Pons (tissue), 1 donor: ENCODE data around the gene CDKAL1.

Experiments used
- DNase-seq: peaks from one replicate; pipeline ENCODE4 v3.0.0-alpha.2; 2016; ENCODE audit warnings: low spot score

CDKAL1 gene

DNA sequence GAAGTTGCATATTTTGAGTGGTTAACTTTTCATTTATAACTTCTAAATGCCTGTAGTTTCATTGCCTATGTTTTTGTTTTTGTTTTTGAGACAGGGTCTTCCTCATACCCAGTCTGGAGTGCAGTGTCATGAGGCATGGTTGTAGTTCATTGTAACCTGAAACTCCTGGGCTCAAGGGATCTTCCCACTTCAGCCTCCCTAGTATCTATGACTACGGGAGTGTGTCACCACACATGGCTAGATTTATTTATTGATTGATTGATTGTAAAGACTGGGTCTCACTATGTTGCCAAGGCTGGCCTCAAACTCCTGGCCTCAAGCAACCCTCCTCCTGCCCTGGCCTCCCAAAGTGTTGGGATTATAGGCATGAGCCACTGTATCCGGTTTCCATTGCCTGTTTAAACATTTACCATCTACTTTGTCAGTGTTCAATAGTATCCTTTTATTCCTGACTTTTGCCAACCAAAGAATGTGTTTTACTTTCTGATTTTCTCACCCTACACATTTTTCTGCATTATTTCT, 144.6 kb downstream of the CDKAL1 start:
- DNase-seq = no peak

DNA sequence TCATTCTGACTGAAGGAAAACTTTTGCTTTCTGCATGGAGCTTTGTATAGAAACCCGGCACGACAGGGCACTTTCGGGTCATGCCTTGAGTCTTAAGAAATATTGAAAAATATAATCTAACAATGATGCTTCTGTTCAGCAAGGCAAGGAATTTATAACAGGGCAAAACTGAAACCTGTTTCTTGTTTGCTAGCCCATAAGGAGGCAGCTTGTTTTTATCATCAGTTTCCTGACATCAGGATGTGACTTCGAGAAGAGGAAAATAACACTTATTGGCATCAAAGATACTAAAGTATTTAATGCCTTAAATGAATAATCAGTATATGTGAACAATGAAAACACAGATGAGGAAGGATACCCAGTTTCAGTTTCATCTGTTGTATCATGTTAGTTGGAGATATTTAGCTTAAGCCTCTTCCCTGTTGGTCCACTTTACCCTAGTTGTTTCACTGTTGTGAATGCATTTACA, 146.5 kb downstream of the CDKAL1 start:
- no peak for DNase-seq

DNA sequence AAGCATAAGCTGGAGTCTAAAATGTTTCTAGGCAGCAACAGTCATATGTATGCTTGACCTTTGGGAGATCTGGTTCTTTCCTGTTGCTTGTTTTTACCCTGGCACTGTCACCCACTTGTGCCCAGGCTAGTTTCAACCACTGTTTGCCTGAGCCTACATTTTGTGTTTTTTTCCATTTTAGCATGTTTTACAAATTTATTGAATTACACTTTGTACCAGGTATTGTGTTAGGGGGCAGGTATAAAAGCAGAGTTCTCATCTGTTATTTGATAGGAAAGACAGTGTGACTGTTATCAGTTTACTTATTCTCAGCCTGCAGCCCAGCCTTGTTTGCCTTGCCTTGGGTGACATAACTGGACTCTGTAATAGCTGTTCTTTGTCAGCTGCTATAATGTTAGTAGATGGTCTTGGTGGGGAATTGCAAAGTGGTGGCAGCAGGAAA, 147.0 kb downstream of the CDKAL1 start:
- no peak for DNase-seq

DNA sequence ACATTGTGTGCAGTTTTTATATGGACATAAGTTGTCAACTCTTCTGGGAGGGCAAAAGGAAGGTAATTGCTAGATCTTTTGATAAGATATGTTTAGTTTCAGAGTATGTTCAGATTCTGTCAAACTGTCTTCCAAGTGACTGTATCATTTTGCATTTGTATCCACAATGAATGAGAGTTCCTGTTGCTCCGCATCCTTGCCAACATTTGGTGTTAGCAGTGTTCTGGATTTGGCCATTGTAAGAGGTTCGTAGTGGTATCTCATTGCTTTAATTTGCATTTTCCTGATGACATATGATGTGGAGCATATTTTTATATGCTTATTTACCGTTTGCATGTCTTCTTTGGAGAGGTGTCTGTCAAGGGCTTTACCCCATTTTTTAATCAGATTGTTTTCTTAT, 150.2 kb downstream of the CDKAL1 start:
- DNase-seq = no peak

GRCh38 chr6:20686142-20686541, 151.9 kb downstream of the CDKAL1 start:
- DNase-seq = no peak

GRCh38 chr6:20687494-20687893, 153.2 kb downstream of the CDKAL1 start:
- DNase-seq = no peak

DNA sequence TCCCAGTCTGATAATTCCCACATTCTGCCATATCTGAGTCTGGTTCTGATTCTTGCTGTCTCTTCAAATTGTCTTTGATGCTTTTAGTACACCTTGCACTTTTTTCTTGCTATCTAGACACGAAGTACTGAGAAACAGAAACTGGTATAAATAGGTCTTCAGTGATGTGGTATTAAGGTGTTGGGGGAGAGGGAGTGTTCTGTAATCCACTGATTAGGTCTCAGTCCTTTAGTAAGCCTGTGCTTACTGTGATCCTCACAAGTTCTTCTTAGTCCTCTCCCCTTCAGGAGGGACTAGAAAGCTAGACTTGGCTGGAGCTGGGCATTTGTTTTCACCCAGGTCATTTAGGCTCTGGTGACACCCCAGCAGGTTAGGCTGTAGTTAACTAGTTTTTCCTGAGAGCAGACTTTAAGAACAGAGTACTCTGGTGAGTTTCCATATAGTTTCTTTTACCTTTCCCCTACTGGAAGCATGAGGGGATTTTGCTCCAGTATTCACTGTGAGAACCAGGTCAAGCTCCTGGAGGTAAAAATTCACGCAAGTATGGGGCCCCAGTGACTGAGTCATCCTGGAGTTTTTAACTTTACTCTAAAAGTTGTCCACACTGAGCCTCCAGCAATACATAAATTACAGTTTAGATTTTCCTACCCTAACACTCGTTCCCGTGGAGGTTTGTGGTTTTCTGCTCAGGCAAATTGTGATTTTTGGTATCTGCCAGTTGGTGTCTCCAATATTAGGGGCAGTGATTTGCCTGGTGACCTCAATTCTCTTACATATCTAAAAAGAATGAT, 154.6 kb downstream of the CDKAL1 start:
- DNase-seq = no peak

GRCh38 chr6:20691185-20691584, 156.9 kb downstream of the CDKAL1 start:
- no peak for DNase-seq

GRCh38 chr6:20692023-20692422, 157.8 kb downstream of the CDKAL1 start:
- no peak for DNase-seq

DNA sequence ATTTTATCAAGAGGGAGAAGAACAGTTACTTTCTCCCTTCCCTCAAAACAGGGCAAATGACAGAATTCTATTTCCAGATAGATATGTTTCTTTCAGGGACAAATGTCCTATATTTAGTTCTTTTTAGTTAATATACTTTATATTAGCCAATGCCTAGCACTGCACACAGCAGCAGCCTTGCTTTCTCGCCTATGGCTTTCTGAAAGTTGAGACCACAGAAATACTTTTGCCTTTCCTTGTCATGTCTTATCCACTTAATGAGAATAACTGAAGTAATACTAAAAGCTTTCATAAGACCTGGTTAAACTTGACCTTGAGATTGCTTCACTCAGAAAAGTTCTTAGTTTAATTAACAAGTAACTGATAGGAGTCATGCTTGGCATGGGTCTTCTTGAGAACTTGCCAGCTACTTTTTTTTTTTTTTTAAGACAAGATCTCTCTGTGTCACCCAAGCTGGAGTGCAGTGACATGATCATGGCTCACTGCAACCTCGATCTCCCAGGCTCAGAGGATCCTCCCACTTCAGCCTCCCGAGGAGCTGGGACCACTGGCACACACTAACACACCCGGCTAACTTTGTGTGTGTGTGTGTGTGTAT, 159.3 kb downstream of the CDKAL1 start:
- DNase-seq = no peak

DNA sequence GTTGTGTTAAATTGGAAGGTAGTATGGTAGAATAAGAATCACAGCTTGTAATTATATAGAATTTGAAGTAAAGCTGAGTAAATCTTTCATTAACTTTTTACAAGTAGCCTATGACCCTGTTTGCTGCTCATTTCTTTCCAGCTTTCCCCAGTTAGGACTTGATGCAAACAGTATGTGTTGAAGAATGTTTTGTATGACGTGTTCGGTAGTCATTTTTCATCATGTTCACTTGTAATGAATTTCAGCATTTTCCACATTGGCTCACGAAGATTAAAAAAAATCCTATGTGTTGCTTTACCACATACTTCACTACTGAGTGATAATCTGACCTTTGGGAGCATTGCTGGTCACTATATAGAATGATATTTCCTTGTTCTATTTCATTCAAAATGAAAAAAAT, 162.4 kb downstream of the CDKAL1 start:
- no peak for DNase-seq

DNA sequence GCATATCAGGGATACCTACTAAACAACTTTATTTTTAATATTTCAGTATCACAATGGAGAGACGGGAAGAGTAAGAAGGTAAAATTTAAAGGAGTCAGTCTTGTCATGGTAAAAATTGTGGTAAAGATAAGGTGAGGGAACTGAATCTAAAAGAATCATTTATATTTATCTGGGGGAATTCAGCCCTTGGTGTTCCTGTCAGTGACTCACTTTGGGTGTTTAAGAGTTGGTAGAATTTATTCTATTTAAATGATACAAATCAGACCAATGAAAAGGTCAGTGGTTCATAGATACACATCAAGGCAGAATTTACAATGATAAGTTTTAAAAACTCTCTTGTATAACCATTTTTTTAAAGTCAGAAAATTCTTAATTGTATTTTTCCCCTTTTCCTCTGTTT, 164.4 kb downstream of the CDKAL1 start:
- DNase-seq = no peak

- no peak for DNase-seq
Observed at GRCh38 chr6:20699402-20699801, 165.1 kb downstream of the CDKAL1 start.

DNA sequence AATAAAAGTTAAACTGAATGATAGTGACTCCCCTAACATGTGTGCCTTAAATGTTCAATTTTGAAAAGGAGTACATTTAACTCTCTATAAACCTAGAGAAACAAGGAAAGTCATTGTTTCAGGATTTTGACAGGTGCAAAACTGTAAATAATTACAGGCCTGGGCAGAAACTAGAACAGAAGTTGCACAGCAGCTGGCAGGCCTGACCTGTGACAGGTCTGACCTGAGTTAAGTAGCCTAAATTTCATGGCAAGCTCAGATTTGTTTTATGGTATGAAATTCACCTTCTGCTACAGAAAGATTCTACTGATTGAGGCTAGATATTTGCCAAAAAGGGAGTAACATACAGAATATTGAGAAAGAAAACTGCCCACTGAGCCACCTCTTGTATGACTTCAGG, 166.1 kb downstream of the CDKAL1 start:
- DNase-seq = no peak

GRCh38 chr6:20702366-20702765, 168.1 kb downstream of the CDKAL1 start:
- DNase-seq = no peak

GRCh38 chr6:20703049-20703448, 168.8 kb downstream of the CDKAL1 start:
- no peak for DNase-seq

- DNase-seq = no peak
Observed at GRCh38 chr6:20704325-20705025, 170.2 kb downstream of the CDKAL1 start.

- no peak for DNase-seq
Observed at GRCh38 chr6:20705741-20706140, 171.5 kb downstream of the CDKAL1 start.

GRCh38 chr6:20706238-20706938, 172.1 kb downstream of the CDKAL1 start:
- no peak for DNase-seq

DNA sequence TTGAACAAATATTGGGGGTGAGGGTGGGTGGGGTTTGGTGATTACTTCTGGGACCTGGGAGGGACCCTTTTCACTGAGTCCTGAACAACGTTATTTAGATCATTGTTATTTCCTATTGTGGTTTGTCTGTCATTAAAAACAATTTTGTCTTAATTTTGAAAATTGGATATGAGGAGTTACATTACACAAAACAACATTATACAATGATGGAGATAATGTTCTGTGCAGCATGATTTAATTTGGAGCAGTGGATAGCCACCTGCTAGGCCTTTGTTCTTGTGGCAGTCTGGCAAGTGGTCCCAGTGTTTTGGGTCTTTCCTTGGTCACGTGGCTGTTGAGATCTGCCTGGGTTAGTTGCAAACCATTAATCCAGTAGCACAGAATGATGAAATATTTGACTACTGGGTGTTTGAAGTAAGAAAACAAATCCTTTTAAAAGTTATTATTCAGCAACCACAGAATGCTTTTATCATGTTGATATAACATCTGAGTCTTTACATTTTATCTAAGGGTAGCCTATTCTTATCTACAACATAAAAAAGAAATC, 172.8 kb downstream of the CDKAL1 start:
- no peak for DNase-seq

DNA sequence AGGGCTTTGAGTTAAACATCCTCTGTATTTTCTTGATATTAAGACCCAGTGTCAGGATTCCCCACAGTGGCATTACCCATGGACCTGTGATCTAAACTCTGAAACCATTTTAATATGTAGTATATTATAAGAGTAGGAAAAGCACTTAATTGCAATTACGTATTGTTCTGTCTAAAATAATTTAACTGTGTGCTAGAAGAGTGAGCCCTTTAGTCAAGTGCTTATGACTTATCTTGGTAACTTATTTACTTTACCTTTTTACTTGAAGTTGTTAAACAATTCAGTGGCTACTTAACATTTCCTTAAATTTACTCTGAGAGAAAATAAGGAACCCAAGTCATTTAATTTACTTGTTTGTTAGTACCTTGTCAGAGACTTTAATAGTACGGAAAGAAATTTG, 173.6 kb downstream of the CDKAL1 start:
- no peak for DNase-seq
